Ureter (tissue), 1 donor: ENCODE data around the gene DNHD1. TPM values are rescaled to one million over a fixed set of nuclear protein-coding genes. Genes with fewer than 3 reads are reported as not detected.

Source experiments
- DNase-seq: peaks from one replicate; pipeline ENCODE4 v3.0.0-alpha.2; 2020; ENCODE audit warnings: low spot score
- total RNA-seq: library from RNA; stranded (reverse); gene quantifications from one replicate; pipeline ENCODE4 v1.2.4, GENCODE V29; 2023
- donor health status: DM: yes; HTN: yes; CAD: no.

DNHD1 gene
- total RNA-seq, 1 donor from 2014 or later: 24.2 TPM

DNA sequence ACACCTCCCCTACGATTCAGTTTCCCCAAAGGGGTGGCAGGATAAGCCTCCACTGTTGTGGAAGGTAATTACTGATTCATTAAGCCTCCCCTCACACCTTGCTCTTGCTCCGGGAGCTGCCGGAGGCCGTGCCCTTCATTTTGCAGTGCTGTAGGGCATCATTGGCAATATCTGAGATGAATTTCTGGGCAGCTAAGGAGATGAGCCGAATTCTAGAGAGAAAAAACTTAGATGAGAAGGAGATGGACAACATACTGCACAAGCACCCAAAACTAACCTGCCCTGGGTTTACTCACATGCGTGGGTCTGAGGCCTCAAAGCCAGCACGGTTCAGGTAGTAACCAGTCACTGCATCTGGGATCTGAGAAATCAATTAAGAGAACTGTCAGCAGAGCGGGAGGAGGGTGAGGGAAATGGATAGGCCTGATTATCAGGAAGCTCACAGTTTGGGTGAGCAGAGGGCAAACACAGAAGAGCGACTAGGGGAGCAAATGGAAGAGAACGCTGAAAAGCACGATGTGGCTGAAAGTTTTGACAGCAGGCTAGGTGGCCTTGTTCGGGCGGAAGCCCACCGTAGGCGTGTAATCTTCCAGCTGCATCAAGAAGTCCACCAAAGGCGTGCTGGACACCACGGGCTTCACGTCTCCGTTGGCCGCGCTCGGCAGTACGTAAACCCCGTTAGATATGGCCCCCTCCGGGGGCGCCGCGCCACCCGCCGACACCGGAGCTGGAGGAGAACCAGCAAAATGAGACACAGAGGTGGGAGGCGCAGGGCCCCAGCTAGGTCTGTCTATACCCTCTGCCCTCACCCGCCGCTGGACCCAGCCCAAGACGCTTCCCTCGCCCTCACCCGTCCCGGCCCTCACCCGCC lies 114.2 kb downstream of the DNHD1 start:
- DNase-seq: no peak

DNA sequence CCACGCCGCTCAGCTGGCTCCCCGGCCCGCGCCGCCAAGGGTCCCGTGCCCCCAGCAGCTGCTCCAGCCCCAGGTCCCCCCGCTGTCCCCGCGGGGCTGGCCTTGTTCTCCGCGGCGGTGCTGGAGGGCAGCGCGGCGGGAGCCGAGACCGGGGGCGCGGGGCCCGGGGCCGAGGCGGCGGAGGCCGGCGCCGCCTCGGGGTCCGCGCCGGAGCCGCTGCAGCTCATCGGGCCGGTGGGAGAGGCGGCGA lies 114.8 kb downstream of the DNHD1 start:
- no peak for DNase-seq

GRCh38 chr11:6612213-6613041 lies 115.3 kb downstream of the DNHD1 start, which contains the start of gene TAF10:
TAF10 (minus strand) TSS chr11:6612216; CDS start chr11:6612189, 27 bp downstream.
- DNase-seq: peak; percentile 98

GRCh38 chr11:6613496-6613895 lies 116.4 kb downstream of the DNHD1 start:
- DNase-seq: no peak

- DNase-seq: no peak
These were observed 117.4 kb downstream of the DNHD1 start for GRCh38 chr11:6614446-6614845.

GRCh38 chr11:6615046-6615445 lies 118.0 kb downstream of the DNHD1 start:
- DNase-seq: no peak

DNA sequence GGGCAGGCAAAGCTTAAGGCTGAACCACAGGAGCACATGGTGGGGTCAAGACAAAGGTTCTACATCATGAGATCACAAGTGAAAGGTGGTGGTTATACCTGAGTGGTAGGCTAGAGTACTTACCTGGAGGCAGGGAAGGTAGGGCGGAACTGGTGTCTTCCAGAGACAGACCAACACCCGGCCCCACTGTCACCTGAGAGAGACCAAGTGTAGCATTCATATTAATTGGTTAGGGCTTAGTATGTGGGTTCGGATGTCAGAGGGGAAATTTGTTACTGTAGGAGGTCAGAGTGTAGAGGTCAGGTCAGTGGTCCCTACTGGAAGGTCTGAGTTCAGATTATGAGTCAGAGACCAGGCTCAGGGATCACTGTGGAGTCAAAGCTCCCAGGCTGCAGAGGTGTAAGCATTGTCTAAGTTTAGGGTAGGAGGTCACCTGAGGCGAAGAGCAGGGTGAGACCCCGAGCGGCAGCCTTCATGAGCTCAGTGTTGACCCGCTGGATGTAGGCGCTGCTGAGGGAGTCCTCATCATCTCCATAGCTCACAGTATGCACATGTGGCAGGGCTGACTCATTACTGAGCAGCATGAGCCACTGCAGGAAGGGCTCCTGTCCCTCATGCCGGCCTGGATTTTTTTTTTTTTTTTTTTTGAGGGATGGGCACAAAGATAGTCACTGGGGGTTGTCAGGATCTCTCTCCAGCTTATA lies 119.0 kb downstream of the DNHD1 start:
- no peak for DNase-seq

GRCh38 chr11:6616596-6617250 lies 119.6 kb downstream of the DNHD1 start:
- DNase-seq: no peak

DNA sequence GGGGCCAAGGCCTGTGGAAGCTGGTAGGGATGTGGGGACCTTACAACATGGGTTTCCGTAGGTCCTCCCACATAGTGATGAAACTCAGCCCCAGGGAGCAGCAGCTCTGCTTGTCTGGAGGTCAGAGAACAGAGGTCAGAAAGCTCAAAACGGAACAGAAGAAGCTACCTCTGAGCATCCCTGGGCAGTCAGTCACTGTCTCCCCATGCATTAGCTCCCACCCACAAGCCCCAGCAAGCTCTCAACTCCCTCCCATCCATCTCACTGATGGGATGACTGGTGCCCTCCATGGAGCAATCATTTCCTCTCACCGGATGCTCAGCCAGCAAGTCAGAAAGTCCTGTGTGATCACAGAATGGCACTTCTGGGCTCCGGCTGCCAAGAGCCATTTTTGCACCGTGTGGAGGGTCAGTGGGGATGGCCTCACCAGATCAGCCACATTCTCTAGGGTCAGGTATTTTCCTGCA lies 120.3 kb downstream of the DNHD1 start:
- no peak for DNase-seq

DNA sequence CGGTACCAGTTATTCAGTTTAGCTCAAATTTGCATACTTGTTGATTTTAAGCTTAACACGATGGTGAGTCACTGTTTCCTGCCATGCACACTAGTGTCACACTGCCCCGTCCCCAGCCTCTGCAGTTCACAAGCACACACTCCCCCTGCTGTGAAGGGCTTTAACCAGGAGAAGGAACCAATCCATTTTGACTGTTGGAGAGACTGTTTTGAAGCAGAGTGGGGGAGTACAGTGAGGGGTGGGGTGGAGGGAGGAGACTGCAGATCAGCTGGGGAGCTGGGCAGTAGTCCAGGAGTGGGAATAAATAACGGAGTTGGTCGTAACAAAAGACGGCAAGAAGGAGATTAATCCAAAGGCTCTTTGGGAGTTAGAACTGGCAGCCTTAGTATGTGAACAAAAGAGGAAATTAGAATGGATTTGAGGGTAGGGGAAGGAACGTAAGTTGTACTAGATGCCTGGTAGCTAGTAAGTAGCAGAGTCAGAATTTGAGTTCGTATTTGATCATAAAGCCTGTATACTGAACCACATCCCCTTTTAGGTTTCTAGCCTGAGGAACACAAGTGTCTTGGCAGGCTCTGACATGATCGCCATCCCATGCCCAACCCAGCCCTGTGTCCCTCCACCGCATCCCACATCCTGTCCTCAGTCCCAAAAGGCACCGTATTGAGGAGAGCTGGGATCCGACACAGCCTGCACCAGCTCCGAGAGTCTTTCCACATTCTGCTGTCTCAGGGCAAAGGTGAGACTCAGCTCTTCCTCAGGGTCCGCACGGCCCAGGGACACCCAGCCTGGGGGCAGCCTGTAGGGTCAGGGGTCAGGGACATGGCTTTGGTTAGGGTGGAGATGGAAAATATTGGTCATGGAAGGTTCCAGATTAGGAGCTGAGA lies 121.3 kb downstream of the DNHD1 start:
- peak; percentile 67 for DNase-seq

DNA sequence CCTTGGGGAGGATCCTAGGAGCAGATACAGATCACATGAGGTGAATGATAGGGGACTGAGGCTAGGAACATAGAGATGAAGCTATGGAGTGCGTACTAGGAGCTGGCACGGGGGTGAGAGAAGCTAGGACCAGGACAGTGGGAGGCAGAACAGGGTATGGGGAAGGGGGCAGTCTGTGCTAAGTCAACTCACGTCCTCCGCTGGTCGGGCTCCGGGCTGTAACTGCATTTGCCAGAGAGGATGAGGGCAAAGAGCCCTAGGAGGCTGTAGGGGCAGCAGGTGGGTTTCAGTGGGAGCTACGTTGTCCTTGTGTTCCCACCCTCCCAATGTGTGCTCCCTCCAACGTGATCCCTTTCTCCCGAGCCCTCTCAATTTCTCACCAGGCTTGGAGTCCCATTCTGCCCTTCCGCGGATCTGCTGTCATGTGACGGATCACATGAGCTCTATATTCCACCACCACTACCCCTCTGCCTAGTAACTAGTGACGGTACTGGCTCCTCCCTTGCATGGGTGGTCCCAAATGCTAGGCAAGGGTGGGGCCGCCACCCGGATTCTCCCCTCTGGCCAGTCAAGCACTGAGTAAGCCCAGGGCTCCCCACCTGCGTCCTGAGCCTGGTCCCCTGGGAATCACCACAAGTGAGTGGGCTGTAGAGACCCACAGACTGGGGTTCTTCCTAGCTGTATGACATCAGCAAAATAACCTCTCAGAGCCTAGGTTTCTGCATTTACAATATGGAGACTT lies 122.1 kb downstream of the DNHD1 start, which contains the start of gene TPP1:
TPP1 (minus strand) TSS at position 419 of the 742 bp plus-strand sequence; CDS start at position 397, 22 bp downstream.
- peak; percentile 96 for DNase-seq

DNA sequence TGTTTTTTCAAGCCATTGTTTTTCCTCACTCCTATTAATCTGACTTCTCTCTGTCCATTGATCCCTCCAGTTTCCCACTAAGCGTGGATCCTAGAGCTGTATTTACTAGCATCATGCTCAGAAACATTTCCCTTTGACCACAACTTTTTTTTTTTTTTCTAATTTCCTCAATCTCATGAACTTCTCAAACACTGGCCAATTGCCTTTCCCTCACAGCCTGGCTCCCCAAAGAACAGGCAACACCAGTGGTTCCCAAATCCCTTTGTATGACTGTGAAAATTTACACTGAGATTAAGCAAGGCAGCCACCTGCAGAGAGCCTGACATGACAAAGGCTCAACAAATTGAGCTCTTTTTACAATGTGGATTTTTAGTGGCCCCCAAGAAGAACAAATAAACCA lies 123.6 kb downstream of the DNHD1 start:
- no peak for DNase-seq

Other genes with a start within 250 kb of the DNHD1 start
- gene CCKBR, start 237.4 kb upstream of the DNHD1 start, total RNA-seq: not detected
- 39.0 TPM for gene CAVIN3, start 176.8 kb upstream of the DNHD1 start, total RNA-seq
- 32.9 TPM for gene SMPD1, start 106.8 kb upstream of the DNHD1 start, total RNA-seq
- 24.9 TPM for gene APBB1, start 78.2 kb upstream of the DNHD1 start, total RNA-seq
- gene HPX, start 56.3 kb upstream of the DNHD1 start, total RNA-seq: 1.2 TPM
- 21.1 TPM for gene TRIM3, start 23.3 kb upstream of the DNHD1 start, total RNA-seq
- gene ARFIP2, start 15.9 kb upstream of the DNHD1 start, total RNA-seq: 49.3 TPM
- 48.3 TPM for gene TIMM10B, start 15.8 kb upstream of the DNHD1 start, total RNA-seq
- gene RRP8, start 106.3 kb downstream of the DNHD1 start, total RNA-seq: 28.0 TPM
- 192 TPM for gene ILK, start 106.5 kb downstream of the DNHD1 start, total RNA-seq
- 176 TPM for gene TAF10, start 114.9 kb downstream of the DNHD1 start, total RNA-seq
- 60.0 TPM for gene TPP1, start 122.1 kb downstream of the DNHD1 start, total RNA-seq
- 26.0 TPM for gene DCHS1, start 158.5 kb downstream of the DNHD1 start, total RNA-seq
- gene MRPL17, start 186.1 kb downstream of the DNHD1 start, total RNA-seq: 50.2 TPM